H1 (cell line): ENCODE data around the gene TUBGCP6. TPM values are rescaled to one million over a fixed set of nuclear protein-coding genes. Genes with fewer than 3 reads are reported as not detected.
A peak's percentile ranks its signal among the peaks of the same experiment; 100 is the strongest.

Source experiments
- CBX5 ChIP-seq: fragments of 300-800, 300-1000 bp; sonication (generic); IDR thresholded peaks from 2 replicates; pipeline ENCODE4 v1.7.1; 2016; ENCODE audit warnings: antibody characterized with exemption, low read length, low read depth
- KDM1A ChIP-seq: fragments of 200-600, 300-600 bp; sonication (generic); IDR thresholded peaks from 2 replicates; pipeline ENCODE4 v1.7.1; 2016; ENCODE audit warnings: mild to moderate bottlenecking, low read length, borderline replicate concordance
- MAFK ChIP-seq: IDR thresholded peaks from 2 replicates; pipeline ENCODE4 v1.6.1; 2012; ENCODE audit warnings: low read depth, mild to moderate bottlenecking, improper control_type of control experiment, low read length
- RAD21 ChIP-seq, 2 experiments: IDR thresholded peaks in 1 of 2; conservative IDR thresholded peaks in 1 of 2; 2 replicates each; pipeline ENCODE4 v1.6.1; 2011; ENCODE audit warnings: low read depth in 2 of 2, low read length in 2 of 2, improper control_type of control experiment in 1 of 2, inconsistent platforms in 1 of 2, mild to moderate bottlenecking in 1 of 2, moderate library complexity in 1 of 2
- polyA plus RNA-seq, 7 experiments: library from polyadenylated mRNA; depleted of rRNA in 3 of 7; stranded (reverse) in 5 of 7; unstranded in 2 of 7; fragments of >200 nt in 5 of 7; fragments of 200-250 nt in 2 of 7; gene quantifications; 1 replicate in 5 of 7; 2 replicates in 1 of 7; 4 replicates in 1 of 7; pipeline versions ENCODE4 v1.2.1 to v1.2.3, GENCODE V29; 2011 to 2013; ENCODE audit warnings: missing spikeins in 2 of 7, mixed read lengths in 2 of 7
- total RNA-seq: library from RNA; stranded (reverse); fragmentation: NEBNext Ultra II Directional; extraction: Animal tissue kit (Norgen Biotek cat#: 25700); gene quantifications from 2 replicates; pipeline ENCODE4 v1.2.1, GENCODE V29; 2021
- TF ChIP-seq, protein P1 (sequence below): IDR thresholded peaks from 2 replicates; pipeline ENCODE4 v1.6.1; 2011; ENCODE audit warnings: low read length, improper control_type of control experiment
- TF ChIP-seq, protein P2 (sequence below), 3 experiments: IDR thresholded peaks; 1 replicate in 2 of 3; 2 replicates in 1 of 3; pipeline versions ENCODE4 v1.5.1 to v1.6.1; 2011; ENCODE audit warnings: low read length in 3 of 3, mild to moderate bottlenecking in 3 of 3, inconsistent platforms in 2 of 3, low read depth in 1 of 3, moderate library complexity in 1 of 3; ENCODE audit not compliant: insufficient read depth in 1 of 3; ENCODE audit errors: control extremely low read depth in 1 of 3

TUBGCP6 gene
- total and polyA plus RNA-seq, 2 of the 8 experiments (the other 6 are each of a cell fraction or from before 2014, with no cell fraction given): 24.2 to 24.7 TPM

DNA sequence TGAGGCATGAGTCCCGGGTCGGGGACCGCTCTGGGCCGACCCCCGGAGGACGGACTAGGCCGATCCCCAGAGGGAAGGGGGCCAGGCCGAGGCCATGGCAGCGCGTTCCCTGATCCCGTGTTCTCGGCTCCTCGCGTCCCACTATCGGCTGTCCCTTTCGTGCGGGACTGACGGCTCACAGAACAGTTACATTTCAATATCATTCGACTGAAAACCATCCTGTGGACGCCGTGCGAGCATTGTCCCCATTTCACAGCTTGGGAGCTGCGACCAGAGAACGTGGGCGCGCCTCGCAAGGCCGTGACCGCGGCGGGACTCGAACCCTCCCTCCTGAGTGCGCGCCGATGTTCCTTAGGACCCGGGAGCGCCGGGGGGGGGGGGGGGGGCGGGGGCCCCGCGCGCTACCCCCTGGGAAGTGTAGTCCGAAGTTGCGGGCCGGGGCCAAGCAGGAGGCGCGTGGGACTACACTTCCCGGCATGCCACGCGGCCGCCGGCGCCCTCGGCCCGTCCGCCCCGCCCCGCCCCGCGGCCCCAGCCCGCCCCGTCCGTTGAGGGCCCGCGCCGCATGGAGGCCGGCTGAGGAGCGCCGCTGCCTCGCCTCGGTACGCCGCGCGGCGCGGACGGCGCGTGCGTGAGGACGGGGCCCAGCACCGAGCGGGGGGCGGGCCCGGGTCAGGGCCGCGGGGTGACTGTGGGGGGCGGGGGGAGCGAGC lies 59.3 kb downstream of the TUBGCP6 start, which contains the start of gene TRABD (continued):
- TF ChIP-seq RAD21 (IDR thresholded peaks at IDR 0.05 in 1 of 2, conservative IDR thresholded peaks at IDR 0.05 in 1 of 2; ENCODE audit: low read depth in 2 of 2, low read length in 2 of 2) (no peak), MAFK (no peak), CBX5 (no peak), KDM1A (peak; percentile 79; the same call in 1 of the 2 replicates)
- TF ChIP-seq, protein P1, sequence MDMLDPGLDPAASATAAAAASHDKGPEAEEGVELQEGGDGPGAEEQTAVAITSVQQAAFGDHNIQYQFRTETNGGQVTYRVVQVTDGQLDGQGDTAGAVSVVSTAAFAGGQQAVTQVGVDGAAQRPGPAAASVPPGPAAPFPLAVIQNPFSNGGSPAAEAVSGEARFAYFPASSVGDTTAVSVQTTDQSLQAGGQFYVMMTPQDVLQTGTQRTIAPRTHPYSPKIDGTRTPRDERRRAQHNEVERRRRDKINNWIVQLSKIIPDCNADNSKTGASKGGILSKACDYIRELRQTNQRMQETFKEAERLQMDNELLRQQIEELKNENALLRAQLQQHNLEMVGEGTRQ: no peak
- TF ChIP-seq, protein P2, sequence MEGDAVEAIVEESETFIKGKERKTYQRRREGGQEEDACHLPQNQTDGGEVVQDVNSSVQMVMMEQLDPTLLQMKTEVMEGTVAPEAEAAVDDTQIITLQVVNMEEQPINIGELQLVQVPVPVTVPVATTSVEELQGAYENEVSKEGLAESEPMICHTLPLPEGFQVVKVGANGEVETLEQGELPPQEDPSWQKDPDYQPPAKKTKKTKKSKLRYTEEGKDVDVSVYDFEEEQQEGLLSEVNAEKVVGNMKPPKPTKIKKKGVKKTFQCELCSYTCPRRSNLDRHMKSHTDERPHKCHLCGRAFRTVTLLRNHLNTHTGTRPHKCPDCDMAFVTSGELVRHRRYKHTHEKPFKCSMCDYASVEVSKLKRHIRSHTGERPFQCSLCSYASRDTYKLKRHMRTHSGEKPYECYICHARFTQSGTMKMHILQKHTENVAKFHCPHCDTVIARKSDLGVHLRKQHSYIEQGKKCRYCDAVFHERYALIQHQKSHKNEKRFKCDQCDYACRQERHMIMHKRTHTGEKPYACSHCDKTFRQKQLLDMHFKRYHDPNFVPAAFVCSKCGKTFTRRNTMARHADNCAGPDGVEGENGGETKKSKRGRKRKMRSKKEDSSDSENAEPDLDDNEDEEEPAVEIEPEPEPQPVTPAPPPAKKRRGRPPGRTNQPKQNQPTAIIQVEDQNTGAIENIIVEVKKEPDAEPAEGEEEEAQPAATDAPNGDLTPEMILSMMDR (IDR thresholded peaks at IDR 0.05; ENCODE audit: control extremely low read depth in 1 of 3, insufficient read depth in 1 of 3, low read depth in 1 of 3, low read length in 3 of 3): no peak
